Left lobe of liver (tissue), 2 donors: ENCODE results near the gene IGSF6. TPM values are rescaled to one million over a fixed set of nuclear protein-coding genes. Genes with fewer than 3 reads are reported as not detected.
A peak's percentile ranks its signal among the peaks of the same experiment; 100 is the strongest.

Source experiments
- ATAC-seq: fragments of 200-7000 bp; cut with Tn5 transposase; one replicate; pipeline ENCODE4 v1.9.1; 2020; ENCODE audit warnings: mild to moderate bottlenecking, moderate library complexity
- DNase-seq: peaks from one replicate; pipeline ENCODE4 v3.0.0-alpha.2; 2020; ENCODE audit warnings: low spot score
- total RNA-seq: library from RNA; stranded (reverse); gene quantifications from one replicate; pipeline ENCODE4 v1.2.1, GENCODE V29; 2021
- donor health status: DM: no; HTN: no; CAD: no; lungs with moderate emphysema.
- donor health status: DM: no; HTN: yes; CAD: no.

The IGSF6 gene
- total RNA-seq, 1 donor from 2014 or later: 2.8 TPM

GRCh38 chr16:21603928-21604327, 48.5 kb downstream of the IGSF6 start:
- DNase-seq (no peak), ATAC-seq (no peak)

- ATAC-seq (no peak), DNase-seq (no peak)
Measured at GRCh38 chr16:21602785-21603184, 49.6 kb downstream of the IGSF6 start.

- ATAC-seq (peak; percentile 23), DNase-seq (no peak)
Measured at GRCh38 chr16:21600031-21600773, 52.2 kb downstream of the IGSF6 start.

- ATAC-seq (peak; percentile 96), DNase-seq (peak; percentile 96)
Measured at GRCh38 chr16:21599122-21600030, 53.0 kb downstream of the IGSF6 start, which contains the start of gene METTL9. METTL9 (plus strand) TSS chr16:21599577; CDS start chr16:21599734, 157 bp downstream.

GRCh38 chr16:21598701-21599121, 53.7 kb downstream of the IGSF6 start:
- ATAC-seq (peak; percentile 3), DNase-seq (no peak)

- no peak for ATAC-seq
- DNase-seq: no peak
Measured at GRCh38 chr16:21598206-21598605, 54.2 kb downstream of the IGSF6 start.

GRCh38 chr16:21597561-21598030, 54.8 kb downstream of the IGSF6 start:
- ATAC-seq: no peak
- DNase-seq: no peak

- ATAC-seq: no peak
- DNase-seq: no peak
Measured at GRCh38 chr16:21593530-21594289, 58.7 kb downstream of the IGSF6 start.

- ATAC-seq (no peak), DNase-seq (no peak)
Measured at GRCh38 chr16:21592191-21592590, 60.2 kb downstream of the IGSF6 start.

- DNase-seq (no peak), ATAC-seq (no peak)
Measured at GRCh38 chr16:21590796-21591195, 61.6 kb downstream of the IGSF6 start.

GRCh38 chr16:21590287-21590686, 62.1 kb downstream of the IGSF6 start:
- DNase-seq (no peak), ATAC-seq (no peak)

GRCh38 chr16:21589551-21589950, 62.9 kb downstream of the IGSF6 start:
- DNase-seq: no peak
- ATAC-seq: no peak

Other genes starting within 250 kb of the IGSF6 start
- 11.4 TPM for gene METTL9, start 53.0 kb downstream of the IGSF6 start, total RNA-seq
- 0.10 TPM for gene OTOA, start 11.4 kb upstream of the IGSF6 start, total RNA-seq
- gene NPIPB4, start 205.1 kb upstream of the IGSF6 start, total RNA-seq: 58.3 TPM